ENCODE results near the gene CACNA1B. TPM values are rescaled to one million over a fixed set of nuclear protein-coding genes. Genes with fewer than 3 reads are reported as not detected.

Gene CACNA1B
- total and polyA plus RNA-seq, 4 donors, result 0.01 to 0.20 (median 0.09) TPM; not detected in 1

DNA sequence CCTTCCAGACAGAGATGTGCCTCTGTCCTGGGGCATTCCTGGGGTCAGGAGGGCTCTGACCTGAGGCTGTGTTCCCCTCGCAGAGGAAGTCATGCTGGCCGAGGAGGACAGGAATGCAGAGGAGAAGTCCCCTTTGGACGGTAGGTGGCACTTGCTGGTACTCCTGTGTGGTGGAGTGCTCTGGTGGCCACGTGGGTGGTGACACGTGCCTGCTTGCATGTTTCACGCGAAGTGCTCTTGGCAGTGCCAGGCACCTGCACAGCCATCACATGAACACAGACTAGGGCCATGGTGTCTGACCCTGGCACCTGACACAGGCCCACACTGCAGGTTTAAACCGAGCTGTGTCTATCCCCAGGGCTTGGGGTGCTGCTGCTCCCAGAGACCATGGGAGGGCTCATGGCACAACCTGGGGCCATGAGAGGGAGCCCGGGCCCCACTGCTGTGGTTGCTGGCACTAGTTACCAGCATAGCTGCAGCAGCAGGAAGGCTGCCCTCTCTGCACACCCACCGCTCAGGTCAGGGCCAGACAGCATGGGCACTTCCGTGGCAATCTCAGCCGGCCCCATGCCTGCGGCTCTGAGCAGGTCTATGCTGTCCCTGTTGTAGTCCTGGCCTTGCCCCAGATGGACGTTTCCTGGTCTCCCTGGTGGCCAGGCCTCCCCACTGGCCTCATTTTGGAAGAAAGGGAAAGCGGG is 79.3 kb downstream of the CACNA1B start:
- H3K4me3 ChIP-seq, result no peak overlapping the region
- no peaks in the 10 kb centered on the region for H3K36me3 ChIP-seq (ENCODE audit: control insufficient read depth in 4 of 4, insufficient read depth in 4 of 4, low read length in 4 of 4)
- TF ChIP-seq, protein P1, sequence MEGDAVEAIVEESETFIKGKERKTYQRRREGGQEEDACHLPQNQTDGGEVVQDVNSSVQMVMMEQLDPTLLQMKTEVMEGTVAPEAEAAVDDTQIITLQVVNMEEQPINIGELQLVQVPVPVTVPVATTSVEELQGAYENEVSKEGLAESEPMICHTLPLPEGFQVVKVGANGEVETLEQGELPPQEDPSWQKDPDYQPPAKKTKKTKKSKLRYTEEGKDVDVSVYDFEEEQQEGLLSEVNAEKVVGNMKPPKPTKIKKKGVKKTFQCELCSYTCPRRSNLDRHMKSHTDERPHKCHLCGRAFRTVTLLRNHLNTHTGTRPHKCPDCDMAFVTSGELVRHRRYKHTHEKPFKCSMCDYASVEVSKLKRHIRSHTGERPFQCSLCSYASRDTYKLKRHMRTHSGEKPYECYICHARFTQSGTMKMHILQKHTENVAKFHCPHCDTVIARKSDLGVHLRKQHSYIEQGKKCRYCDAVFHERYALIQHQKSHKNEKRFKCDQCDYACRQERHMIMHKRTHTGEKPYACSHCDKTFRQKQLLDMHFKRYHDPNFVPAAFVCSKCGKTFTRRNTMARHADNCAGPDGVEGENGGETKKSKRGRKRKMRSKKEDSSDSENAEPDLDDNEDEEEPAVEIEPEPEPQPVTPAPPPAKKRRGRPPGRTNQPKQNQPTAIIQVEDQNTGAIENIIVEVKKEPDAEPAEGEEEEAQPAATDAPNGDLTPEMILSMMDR (IDR thresholded peaks at IDR 0.05; ENCODE audit: control extremely low read depth, extremely low read depth), result no peak
- H3K9me3 ChIP-seq (ENCODE audit: control insufficient read depth in 4 of 4, insufficient read depth in 3 of 4, low read length in 3 of 4), result peaks cover 0 to 2% (median 0%) of the 10 kb centered on the region in 4 donors
- no peak for ATAC-seq (ENCODE audit: insufficient read depth, low FRiP score)
- no peak for DNase-seq
- WGBS, 2 donors, result 69 to 83% methylated on average over 15 of the region's 15 CpGs
- H3K27ac ChIP-seq (ENCODE audit: low read depth in 1 of 2, low read length in 1 of 2), result no peak overlapping the region
- no peaks in the 10 kb centered on the region for H3K4me1 ChIP-seq (ENCODE audit: control insufficient read depth in 5 of 5, insufficient read depth in 5 of 5, low read length in 5 of 5)
- peaks cover 0 to 4% (median 0%) of the 10 kb centered on the region in 3 donors for H3K27me3 ChIP-seq (ENCODE audit: control insufficient read depth in 3 of 3, insufficient read depth in 3 of 3, low read length in 2 of 3)
- H3K9ac ChIP-seq (ENCODE audit: insufficient read depth in 1 of 2, low read length in 2 of 2), result no peak overlapping the region

DNA sequence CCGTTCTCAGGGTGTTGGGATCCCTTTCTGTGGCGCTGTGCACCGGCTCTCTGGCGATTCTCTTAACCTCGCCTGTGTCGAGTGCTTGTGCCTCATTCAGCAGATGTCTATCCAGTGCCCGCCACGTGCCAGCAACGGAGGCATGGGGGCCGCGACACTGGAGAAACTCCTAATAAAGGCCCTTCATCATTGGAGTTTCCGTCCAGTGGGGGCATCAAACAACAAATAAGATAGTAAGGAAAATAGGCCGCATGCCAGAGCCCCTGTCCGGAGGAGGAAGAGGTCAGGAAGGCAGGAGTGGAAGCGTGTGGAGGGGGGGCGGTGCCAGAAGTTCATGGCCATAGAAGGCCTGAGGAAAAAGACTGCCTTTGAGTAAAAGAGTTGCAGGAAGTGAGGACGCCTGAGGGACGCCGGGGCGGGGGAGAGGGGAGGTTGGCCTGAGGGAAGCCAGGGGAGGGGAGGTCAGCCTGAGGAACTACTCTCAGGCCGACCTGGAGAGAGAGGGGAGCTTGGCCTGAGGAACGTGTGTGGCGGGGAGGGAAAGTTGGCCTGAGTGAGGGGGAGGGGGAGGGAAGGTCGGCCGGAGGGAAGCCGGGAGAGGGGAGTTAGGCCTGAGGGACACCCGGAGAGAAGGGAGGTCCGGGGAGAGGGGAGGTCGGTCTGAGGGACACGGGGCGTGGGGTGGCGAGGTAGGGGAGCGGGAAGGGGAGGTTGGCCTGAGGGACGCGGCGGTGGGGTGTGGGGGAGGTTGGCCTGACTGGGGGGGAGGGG is 82.2 kb downstream of the CACNA1B start:
- ATAC-seq (ENCODE audit: insufficient read depth, low FRiP score), result no peak
- Histone ChIP-seq H3K4me1 (ENCODE audit: control insufficient read depth in 5 of 5, insufficient read depth in 5 of 5, low read length in 5 of 5) (no peaks in the 10 kb centered on the region), H3K9me3 (ENCODE audit: control insufficient read depth in 4 of 4, insufficient read depth in 3 of 4, low read length in 3 of 4) (peaks cover 0 to 4% (median under 1%) of the 10 kb centered on the region in 4 donors), H3K4me3 (no peak overlapping the region), H3K9ac (ENCODE audit: insufficient read depth in 1 of 2, low read length in 2 of 2) (no peak overlapping the region), H3K27ac (ENCODE audit: low read depth in 1 of 2, low read length in 1 of 2) (no peak overlapping the region), H3K27me3 (ENCODE audit: control insufficient read depth in 3 of 3, insufficient read depth in 3 of 3, low read length in 2 of 3) (no peaks in the 10 kb centered on the region), H3K36me3 (ENCODE audit: control insufficient read depth in 4 of 4, insufficient read depth in 4 of 4, low read length in 4 of 4) (no peaks in the 10 kb centered on the region)
- WGBS, 2 donors, result 82 to 85% methylated on average over 36 of the region's 36 CpGs
- TF ChIP-seq, protein P1 (IDR thresholded peaks at IDR 0.05; ENCODE audit: control extremely low read depth, extremely low read depth), result no peak
- no peak for DNase-seq

DNA sequence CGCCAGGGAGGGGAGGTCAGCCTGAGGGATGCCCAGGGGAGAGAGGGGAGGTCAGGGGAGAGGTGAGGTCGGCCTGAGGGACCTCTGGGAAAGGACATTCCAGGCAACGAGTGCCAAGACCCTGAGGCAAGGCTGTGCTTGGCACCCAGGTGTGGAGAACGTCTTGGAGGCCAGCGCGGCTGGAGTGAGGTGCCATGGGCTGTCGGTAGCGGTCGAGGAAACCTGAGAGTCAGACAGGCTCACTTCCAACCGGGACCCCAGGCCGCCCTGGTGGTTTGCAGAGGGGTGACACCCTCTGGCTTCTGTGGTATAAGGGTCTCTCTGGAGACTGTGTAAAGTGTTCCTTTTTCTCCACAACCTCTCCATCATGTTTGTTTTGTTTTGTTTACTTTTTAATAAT is 82.9 kb downstream of the CACNA1B start:
- WGBS, 2 donors, result 63 to 72% methylated on average over 11 of the region's 11 CpGs
- Histone ChIP-seq H3K27me3 (ENCODE audit: control insufficient read depth in 3 of 3, insufficient read depth in 3 of 3, low read length in 2 of 3) (no peaks in the 10 kb centered on the region), H3K27ac (ENCODE audit: low read depth in 1 of 2, low read length in 1 of 2) (no peak overlapping the region), H3K36me3 (ENCODE audit: control insufficient read depth in 4 of 4, insufficient read depth in 4 of 4, low read length in 4 of 4) (no peaks in the 10 kb centered on the region), H3K4me3 (no peak overlapping the region), H3K9me3 (ENCODE audit: control insufficient read depth in 4 of 4, insufficient read depth in 3 of 4, low read length in 3 of 4) (peaks cover 0 to 4% (median 1%) of the 10 kb centered on the region in 4 donors), H3K4me1 (ENCODE audit: control insufficient read depth in 5 of 5, insufficient read depth in 5 of 5, low read length in 5 of 5) (no peaks in the 10 kb centered on the region), H3K9ac (ENCODE audit: insufficient read depth in 1 of 2, low read length in 2 of 2) (no peak overlapping the region)
- ATAC-seq (ENCODE audit: insufficient read depth, low FRiP score) (no peak), DNase-seq (no peak)
- TF ChIP-seq, protein P1 (IDR thresholded peaks at IDR 0.05; ENCODE audit: control extremely low read depth, extremely low read depth), result no peak

All from lung (tissue), 12 donors.